ENCODE data around the gene PDCD6IP. TPM values are rescaled to one million over a fixed set of nuclear protein-coding genes. Genes with fewer than 3 reads are reported as not detected.

The PDCD6IP gene
- total RNA-seq, 1 experiment from 2014 or later, result 202 TPM

- DNase-seq (ENCODE audit: low read depth), result no peak
These were observed 94.2 kb downstream of the PDCD6IP start for GRCh38 chr3:33892655-33893054.

DNA sequence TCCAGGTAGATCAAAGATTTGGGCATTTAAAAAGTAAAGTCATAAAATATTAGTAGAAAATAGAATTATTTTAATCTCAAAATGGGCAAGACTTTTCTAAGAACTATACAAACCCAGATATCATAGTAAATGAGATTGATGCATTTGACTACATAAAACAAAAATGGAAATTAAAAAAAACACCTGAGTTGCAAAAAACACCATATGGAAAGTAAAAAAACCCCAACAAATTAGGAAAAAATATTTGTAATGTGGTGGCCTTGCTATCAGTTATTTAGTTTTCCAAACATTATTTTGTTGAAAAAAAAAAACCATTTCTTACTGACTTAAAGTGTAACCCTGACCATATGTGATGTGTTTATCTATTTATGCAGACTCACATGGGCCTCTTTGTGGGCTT is 97.2 kb downstream of the PDCD6IP start:
- DNase-seq (ENCODE audit: low read depth), result no peak

- DNase-seq (ENCODE audit: low read depth), result no peak
These were observed 98.9 kb downstream of the PDCD6IP start for GRCh38 chr3:33897306-33897705.

- no peak for DNase-seq (ENCODE audit: low read depth)
These were observed 100.5 kb downstream of the PDCD6IP start for GRCh38 chr3:33898901-33899300.

GRCh38 chr3:33900440-33900808 is 102.0 kb downstream of the PDCD6IP start:
- no peak for DNase-seq (ENCODE audit: low read depth)

- DNase-seq (ENCODE audit: low read depth), result no peak
These were observed 102.5 kb downstream of the PDCD6IP start for GRCh38 chr3:33900809-33901505.

DNA sequence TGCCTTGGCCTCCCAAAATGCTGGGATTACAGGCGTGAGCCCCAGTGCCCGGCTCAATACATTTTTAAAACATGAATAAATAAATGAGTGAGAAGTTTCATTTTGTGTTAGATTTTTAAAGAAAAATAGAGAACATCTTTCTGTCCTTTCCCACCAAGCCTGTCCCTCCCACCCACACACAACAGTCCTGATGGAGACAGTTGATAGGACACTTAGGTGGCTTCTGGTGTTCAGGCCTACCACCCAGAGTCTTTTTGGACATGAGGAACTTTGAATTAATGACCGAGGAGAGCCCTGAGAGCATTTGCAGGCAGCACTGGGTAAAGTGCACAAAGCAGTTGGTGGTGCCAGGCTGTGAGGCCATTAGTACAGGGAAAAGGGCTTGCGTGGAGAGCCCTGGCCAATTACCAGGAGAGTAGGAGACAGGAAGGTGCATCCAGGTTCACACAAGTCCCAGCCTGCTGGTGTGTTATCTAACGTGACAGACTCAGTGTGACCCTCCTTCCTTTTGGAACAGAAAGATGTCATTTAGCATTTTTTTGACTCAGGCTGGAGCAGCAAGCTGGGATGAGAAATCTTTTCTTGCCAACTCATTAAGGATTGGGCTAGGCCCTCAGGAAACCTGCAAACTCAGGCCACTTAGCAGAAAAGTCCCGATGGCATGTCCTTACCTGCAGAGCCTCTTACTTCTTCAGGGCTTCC is 103.6 kb downstream of the PDCD6IP start:
- no peak for DNase-seq (ENCODE audit: low read depth)

DNA sequence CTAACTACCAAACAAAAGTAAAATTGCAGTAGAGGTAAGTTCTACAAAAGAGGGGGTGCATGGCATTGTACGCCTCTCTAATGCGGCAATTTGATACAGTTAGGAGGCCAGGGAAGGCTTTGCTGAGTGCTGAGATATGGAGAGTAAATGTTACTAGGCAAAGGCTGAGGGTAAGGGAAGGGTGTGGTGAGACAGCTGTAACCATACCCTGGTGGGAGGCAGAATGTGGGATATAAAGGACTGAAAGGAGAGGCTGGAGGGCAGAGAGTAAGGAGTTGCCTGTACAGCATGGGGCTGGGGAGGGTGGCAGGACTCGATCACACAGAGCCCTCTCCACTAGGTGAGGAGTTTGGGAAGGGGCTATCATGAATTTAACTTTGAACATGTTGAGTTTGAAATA is 106.3 kb downstream of the PDCD6IP start:
- DNase-seq (ENCODE audit: low read depth), result peak; percentile 25

- DNase-seq (ENCODE audit: low read depth), result no peak
These were observed 109.9 kb downstream of the PDCD6IP start for GRCh38 chr3:33908250-33908851.

DNA sequence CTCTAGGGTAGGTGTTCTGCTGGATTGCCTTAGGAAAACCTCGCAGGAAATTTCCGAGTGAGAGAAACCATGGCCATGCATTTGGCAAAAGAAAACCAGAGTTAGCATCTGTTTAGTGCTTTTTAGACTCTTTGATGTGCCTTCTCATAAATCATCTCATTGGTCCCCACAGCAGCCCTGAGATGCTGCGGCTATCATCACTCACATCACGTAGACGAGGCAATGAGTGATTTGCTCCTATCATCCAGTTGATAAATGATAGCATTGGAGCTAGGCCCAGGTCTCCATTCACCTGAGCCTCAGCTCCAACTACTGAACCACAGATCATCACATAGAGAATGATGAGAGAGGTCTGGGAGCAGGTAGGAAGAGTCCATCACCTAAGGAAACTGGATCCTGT is 111.1 kb downstream of the PDCD6IP start:
- DNase-seq (ENCODE audit: low read depth), result no peak

DNA sequence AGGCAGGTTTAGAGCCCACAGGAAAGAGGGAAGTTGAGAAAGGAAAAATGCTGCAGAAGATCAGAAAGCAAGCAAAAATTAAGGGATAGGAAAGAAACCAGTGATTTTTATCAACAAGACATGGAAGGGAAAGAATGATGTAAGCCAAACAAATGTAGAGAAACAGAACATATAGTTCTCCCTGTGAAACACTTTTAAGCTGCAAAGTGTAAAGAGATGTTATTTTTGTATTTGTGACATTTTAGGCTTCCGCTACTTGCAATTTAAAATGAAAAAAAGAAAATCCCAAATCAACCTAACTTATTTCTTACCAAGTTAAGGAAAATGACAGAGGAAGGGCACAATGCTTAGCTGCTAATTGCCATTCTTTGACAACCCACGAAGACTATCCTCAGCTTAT is 111.6 kb downstream of the PDCD6IP start:
- DNase-seq (ENCODE audit: low read depth), result no peak

DNA sequence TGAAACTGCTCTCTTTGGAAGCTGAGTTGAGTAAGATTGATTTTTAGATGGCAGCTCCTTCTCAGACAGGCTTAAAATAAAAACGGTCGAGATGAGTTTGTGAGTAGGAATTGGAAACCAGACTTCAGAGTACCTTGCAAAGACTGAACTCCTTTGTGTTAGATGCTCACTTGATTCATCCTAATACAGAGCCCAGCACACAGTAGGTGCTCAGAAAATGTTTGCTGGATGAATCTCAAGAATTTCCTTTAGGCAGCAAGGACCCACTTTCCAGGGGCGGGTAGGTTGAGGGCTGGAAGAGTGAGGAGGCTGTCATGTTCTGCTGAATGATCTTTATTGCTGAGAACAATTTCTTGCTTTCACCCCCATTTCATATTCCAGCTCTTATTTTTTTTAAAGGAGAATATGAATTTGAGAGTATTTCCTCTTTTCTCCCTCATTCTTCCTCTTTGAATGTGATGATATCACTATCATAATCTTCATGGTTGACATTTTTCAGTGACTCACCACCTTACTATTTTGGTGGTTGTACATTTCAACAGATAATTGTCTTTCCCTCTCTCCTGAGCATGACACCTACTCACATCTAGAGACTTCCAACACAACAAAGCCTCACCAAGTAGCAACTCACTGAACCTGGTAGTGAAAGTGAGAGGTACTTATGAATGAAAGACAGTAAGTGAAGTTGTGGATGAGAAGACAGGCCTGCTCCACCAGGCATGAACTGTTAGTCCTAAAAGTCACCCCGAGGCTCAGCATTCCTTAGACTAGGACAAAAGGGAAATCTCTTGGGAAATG is 113.3 kb downstream of the PDCD6IP start:
- peak; percentile 82 for DNase-seq (ENCODE audit: low read depth)

- DNase-seq (ENCODE audit: low read depth), result no peak
These were observed 115.8 kb downstream of the PDCD6IP start for GRCh38 chr3:33914212-33914611.

GRCh38 chr3:33914731-33915379 is 116.4 kb downstream of the PDCD6IP start:
- no peak for DNase-seq (ENCODE audit: low read depth)

GRCh38 chr3:33915796-33916546 is 117.5 kb downstream of the PDCD6IP start:
- DNase-seq (ENCODE audit: low read depth), result peak; percentile 65

DNA sequence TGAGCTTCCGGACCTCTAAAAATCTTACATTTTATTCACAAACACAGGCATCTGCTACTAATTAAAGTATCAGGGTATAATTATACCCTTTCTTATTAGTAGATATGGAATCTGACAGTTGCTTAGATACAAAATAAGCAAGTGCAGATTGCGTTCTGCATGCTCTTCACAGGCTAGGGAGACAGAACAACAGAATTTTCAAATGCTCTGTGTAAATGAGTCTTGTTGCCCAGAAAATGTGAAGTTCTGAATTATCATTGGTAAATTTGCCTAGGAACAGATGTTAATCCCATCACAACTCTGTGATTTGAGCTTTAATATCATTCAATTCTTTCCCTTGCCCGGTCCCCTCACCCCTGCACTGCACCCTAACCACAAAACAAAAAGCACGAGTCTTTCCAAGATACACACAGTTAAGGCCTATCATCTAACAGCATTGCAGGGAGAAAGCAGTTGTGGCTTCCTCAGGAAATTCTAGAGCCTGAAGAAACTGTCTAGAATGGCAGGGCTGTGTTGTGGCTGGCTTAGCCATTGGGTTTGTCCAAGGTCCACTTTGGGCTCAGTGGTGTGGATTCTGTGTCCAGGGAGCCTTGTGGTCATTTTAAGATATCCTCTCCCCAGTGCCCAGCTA is 119.8 kb downstream of the PDCD6IP start:
- peak; percentile 14 for DNase-seq (ENCODE audit: low read depth)

Data from LHCN-M2 (cell line).